ENCODE measurements around the gene OBP2A.
"Not testable (repeated sequence)": the region's sequence is repeated elsewhere in the genome, so short reads cannot be mapped to it uniquely, and the experiment has no call there.

OBP2A gene

DNA sequence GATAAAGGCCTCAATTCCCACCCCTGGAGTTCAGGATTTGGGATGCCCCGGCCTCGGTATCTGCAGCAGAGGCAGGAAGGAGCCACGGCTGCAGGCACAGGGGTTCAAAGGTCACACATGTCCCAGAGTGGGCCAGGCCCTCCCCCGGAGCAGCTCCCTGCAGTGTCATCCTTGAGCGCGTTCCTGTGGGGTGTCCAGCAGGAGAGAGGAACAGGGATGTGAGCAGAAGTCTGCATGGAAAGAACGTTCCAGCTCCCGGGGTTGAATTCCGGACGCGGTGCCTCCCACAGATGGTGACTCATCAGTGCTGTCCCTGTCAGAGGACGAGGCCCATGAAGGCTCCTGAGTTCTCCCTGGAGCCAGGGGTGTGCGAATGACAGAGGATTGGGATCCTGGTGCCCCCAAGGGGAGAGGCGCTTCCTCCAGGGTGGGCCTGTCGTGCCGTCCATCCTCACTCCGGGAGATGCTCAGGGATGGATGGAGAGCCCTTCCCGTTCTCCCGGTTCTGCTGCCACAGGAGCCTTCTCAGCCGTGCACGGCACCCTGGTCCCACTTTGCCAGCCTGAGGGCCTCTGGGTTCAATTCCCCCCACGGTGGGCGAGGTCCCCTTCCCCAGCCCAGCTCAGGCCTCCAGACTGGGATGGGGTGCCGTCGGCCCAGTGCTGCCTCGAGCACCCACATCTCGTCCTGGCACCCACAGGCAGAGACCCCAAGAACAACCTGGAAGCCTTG lies 21.6 kb upstream of the OBP2A start:
- no peak overlapping the region for H3K9ac ChIP-seq (ENCODE audit: low read length)
- no peaks in the 10 kb centered on the region for H3K4me1 ChIP-seq (ENCODE audit: control insufficient read depth, insufficient read depth, low read length)
- H3K4me3 ChIP-seq (ENCODE audit: low read length), result no peak overlapping the region
- H3K36me3 ChIP-seq (ENCODE audit: control insufficient read depth, insufficient read depth, low read length), result no peaks in the 10 kb centered on the region
- H3K27me3 ChIP-seq (ENCODE audit: control insufficient read depth, insufficient read depth, low read length), result no peaks in the 10 kb centered on the region
- no peaks in the 10 kb centered on the region for H3K9me3 ChIP-seq (ENCODE audit: control insufficient read depth, low read length)

DNA sequence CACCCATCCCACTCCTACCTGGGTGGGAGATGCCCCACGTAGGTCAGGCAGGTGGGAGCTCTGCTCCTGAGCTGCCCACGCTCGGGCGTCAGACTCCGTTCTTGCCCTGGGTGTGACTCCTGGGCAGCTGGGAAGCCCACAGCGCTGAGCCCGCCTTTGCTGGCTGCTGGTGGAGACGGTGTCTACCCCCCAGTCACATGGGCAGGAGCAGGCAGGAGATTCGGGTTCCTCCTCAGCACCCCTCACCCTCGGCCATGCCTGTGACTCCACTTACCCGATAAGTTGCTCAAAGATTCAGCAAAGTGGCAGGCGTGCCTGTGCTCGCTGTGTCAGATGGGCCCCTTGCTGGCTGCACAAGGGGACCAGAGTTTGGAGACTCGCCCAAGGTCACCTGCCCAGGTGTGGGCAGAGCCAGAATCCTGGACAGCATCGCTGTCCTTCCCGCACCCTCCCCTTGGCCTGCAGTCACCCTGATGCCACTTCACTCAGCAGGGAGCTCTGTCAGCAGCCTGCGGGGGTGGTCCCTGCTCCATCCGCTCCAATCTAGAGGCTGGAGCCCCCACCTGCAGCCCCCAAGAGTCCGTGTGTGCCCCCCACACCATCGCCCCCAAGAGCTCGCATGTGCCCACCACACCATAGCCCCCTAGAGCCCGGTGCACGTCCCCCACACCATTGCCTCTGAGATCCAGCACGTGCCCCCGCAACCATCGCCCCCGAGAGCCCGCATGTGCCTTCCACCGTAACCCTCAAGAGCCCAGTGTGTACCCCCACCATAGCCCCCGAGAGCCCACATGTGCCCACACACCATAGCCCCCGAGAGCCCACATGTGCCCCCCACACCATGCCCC lies 20.5 kb upstream of the OBP2A start:
- H3K4me3 ChIP-seq (ENCODE audit: low read length), result no peak overlapping the region
- H3K9ac ChIP-seq (ENCODE audit: low read length), result no peak overlapping the region
- no peaks in the 10 kb centered on the region for H3K4me1 ChIP-seq (ENCODE audit: control insufficient read depth, insufficient read depth, low read length)
- no peaks in the 10 kb centered on the region for H3K9me3 ChIP-seq (ENCODE audit: control insufficient read depth, low read length)
- H3K36me3 ChIP-seq (ENCODE audit: control insufficient read depth, insufficient read depth, low read length), result no peaks in the 10 kb centered on the region
- H3K27me3 ChIP-seq (ENCODE audit: control insufficient read depth, insufficient read depth, low read length), result no peaks in the 10 kb centered on the region

DNA sequence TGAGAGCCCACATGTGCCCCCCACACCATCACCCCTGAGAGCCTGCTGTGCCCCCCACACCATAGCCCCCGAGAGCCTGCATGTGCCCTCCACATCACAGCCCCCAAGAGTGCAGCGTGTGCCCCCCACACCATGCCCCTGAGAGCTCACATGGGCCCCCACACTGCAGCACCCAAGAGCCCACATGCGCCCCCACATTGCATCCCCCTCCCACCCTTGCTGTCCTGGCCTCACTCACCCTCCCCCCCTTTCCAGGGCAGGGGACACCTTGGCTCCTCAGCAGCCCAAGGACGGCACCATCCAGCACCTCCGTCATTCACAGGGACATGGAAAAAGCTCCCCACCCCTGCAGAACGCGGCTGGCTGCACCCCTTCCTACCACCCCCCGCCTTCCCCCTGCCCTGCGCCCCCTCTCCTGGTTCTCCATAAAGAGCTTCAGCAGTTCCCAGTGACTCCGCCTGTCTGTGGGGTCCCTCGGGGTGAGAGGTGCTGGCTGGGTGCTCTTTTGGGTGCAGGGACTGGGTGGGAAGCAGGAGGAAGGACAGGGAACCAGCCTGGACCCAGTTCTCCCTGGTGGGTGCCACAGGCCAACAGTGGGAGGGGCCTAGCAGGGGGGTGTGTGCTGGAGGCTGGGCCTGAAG lies 19.7 kb upstream of the OBP2A start:
- Histone ChIP-seq H3K36me3 (ENCODE audit: control insufficient read depth, insufficient read depth, low read length) (no peaks in the 10 kb centered on the region), H3K9me3 (ENCODE audit: control insufficient read depth, low read length) (no peaks in the 10 kb centered on the region), H3K9ac (ENCODE audit: low read length) (no peak overlapping the region), H3K4me3 (ENCODE audit: low read length) (no peak overlapping the region), H3K4me1 (ENCODE audit: control insufficient read depth, insufficient read depth, low read length) (no peaks in the 10 kb centered on the region), H3K27me3 (ENCODE audit: control insufficient read depth, insufficient read depth, low read length) (no peaks in the 10 kb centered on the region)

DNA sequence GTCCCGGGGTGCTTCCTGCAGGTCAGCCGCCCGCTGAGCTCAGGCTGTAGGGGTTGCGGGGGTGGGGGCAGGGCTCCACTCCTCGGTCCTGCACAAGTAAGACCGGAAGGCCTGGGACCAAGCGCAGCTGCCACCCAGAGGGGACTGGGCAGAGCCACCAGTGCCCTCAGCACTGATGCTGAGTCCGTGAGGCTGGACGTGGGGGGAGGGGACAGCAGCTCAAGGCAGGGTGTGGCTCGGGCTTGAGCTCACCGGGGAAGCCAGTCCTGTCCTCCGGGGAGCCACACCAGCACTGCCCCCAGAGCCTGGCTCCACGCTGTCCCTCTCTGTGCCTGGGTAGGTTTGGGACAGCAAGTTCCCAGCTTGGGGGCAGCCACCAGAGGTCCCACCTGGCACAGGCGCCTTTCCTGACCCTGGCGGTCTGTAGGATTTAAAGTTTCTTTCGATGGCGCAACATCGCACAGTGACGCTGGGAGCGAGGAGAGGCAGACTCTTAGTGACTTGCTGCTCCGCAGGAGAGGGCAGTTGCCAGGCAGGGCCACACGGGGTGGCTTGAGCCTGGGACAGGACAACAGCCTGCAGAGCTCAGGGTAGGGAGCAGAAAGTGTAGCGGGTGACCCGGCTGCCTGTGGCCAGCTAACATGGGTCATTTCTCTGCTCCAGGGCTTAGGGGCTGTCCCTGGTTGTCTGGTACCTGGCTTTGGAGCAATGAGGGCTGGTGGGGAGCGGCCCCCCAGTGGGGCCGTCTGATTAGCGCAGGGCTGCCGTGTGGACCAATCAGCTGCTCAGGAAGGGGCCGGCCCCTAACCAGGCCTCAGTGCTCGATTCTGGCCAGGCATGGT lies 19.0 kb upstream of the OBP2A start:
- Histone ChIP-seq H3K4me3 (ENCODE audit: low read length) (no peak overlapping the region), H3K9me3 (ENCODE audit: control insufficient read depth, low read length) (no peaks in the 10 kb centered on the region), H3K27me3 (ENCODE audit: control insufficient read depth, insufficient read depth, low read length) (no peaks in the 10 kb centered on the region), H3K9ac (ENCODE audit: low read length) (no peak overlapping the region), H3K36me3 (ENCODE audit: control insufficient read depth, insufficient read depth, low read length) (no peaks in the 10 kb centered on the region), H3K4me1 (ENCODE audit: control insufficient read depth, insufficient read depth, low read length) (no peaks in the 10 kb centered on the region)

DNA sequence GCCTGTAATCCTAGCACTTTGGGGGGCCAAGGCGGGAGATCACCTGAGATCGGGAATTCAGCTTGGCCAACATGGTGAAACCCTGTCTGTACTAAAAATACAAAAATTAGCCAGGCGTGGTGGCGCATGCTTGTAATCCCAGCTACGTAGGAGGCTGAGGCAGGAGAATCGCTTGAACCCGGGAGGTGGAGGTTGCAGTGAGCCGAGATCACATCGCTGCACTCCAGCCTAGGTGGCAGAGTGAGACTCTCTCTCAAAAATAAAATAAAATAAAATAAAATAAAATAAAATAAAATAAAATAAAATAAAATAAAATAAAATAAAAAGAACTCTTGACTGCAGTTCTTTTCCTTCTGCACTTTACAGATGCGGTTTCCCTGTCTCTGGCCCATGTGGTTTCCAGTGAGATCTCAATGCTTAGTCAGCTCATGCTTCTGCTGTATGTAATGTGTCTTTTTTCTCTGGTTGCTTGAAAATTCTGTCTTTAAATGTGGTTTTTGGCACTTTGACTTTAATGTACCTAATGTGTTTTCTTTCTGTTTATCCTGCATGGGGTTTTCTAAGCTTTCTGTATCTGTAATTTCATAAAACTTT lies 17.0 kb upstream of the OBP2A start:
- H3K9ac ChIP-seq (ENCODE audit: low read length); H3K4me3 ChIP-seq (ENCODE audit: low read length); H3K27me3 ChIP-seq (ENCODE audit: control insufficient read depth, insufficient read depth, low read length); H3K9me3 ChIP-seq (ENCODE audit: control insufficient read depth, low read length); H3K4me1 ChIP-seq (ENCODE audit: control insufficient read depth, insufficient read depth, low read length); H3K36me3 ChIP-seq (ENCODE audit: control insufficient read depth, insufficient read depth, low read length): not testable (repeated sequence)

DNA sequence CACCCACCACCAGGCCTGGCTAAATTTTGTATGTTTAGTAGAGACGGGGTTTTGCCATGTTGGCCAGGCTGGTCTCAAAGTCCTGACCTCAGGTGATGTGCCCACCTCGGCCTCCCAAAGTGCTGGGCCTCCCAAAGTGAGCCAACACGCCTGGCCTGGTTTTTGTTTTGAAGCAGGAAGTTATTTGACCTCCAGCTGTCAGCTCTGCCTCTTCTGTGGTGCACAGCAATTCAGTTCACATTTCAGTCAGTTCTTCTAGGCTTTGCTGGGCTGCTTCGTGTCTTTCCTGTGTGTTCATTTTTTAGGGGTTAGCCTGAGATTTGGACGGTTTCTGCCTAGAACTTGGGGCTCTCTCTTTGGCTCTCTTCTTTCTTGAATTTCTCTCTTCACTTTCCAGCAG lies 15.8 kb upstream of the OBP2A start:
- Histone ChIP-seq H3K9ac (ENCODE audit: low read length) (no peak overlapping the region), H3K4me1 (ENCODE audit: control insufficient read depth, insufficient read depth, low read length) (no peaks in the 10 kb centered on the region), H3K9me3 (ENCODE audit: control insufficient read depth, low read length) (no peaks in the 10 kb centered on the region), H3K36me3 (ENCODE audit: control insufficient read depth, insufficient read depth, low read length) (no peaks in the 10 kb centered on the region), H3K4me3 (ENCODE audit: low read length) (no peak overlapping the region), H3K27me3 (ENCODE audit: control insufficient read depth, insufficient read depth, low read length) (no peaks in the 10 kb centered on the region)

DNA sequence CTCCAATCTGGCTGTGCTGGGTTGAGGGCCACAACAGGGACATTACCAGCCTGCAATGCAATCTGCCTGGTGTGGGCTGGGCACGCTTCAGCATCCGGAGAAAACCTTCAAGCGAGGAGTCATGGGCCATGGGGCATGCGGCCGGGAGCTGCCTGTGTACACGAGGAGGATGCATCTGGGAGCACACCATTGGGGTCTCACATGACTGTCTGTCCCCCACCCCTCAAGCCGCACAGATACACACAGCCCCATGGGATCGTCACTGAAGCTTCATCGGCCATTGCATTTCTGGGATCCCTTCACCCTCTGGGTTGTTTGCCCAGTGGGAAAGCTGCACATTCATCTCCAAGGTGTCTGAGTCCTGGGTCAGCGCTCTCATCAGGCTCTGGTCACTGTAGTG lies 14.8 kb upstream of the OBP2A start:
- no peak overlapping the region for H3K9ac ChIP-seq (ENCODE audit: low read length)
- H3K36me3 ChIP-seq (ENCODE audit: control insufficient read depth, insufficient read depth, low read length), result no peaks in the 10 kb centered on the region
- no peaks in the 10 kb centered on the region for H3K27me3 ChIP-seq (ENCODE audit: control insufficient read depth, insufficient read depth, low read length)
- H3K4me1 ChIP-seq (ENCODE audit: control insufficient read depth, insufficient read depth, low read length), result no peaks in the 10 kb centered on the region
- H3K9me3 ChIP-seq (ENCODE audit: control insufficient read depth, low read length), result no peaks in the 10 kb centered on the region
- no peak overlapping the region for H3K4me3 ChIP-seq (ENCODE audit: low read length)

DNA sequence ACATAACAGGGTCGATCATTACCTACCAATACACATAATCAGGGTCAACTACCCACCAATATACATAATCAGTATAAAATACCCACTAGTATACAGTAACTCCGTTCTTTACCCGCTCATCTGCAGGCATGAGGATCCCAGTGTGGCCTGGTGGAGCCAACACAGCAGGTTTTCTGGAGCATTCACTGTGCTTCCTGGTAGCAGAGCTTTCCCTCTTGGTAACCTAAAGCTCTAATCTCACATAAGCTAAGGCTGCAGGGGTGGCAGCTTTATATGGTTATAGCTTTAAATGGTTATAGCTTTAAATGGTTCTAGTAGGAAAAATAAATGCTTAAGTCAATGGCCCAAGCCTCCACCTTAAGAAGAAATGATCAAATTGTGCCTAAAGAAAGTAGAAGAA lies 12.8 kb upstream of the OBP2A start:
- H3K9me3 ChIP-seq (ENCODE audit: control insufficient read depth, low read length), result no peaks in the 10 kb centered on the region
- H3K36me3 ChIP-seq (ENCODE audit: control insufficient read depth, insufficient read depth, low read length), result no peaks in the 10 kb centered on the region
- no peak overlapping the region for H3K9ac ChIP-seq (ENCODE audit: low read length)
- H3K4me3 ChIP-seq (ENCODE audit: low read length), result no peak overlapping the region
- no peaks in the 10 kb centered on the region for H3K4me1 ChIP-seq (ENCODE audit: control insufficient read depth, insufficient read depth, low read length)
- H3K27me3 ChIP-seq (ENCODE audit: control insufficient read depth, insufficient read depth, low read length), result no peaks in the 10 kb centered on the region

DNA sequence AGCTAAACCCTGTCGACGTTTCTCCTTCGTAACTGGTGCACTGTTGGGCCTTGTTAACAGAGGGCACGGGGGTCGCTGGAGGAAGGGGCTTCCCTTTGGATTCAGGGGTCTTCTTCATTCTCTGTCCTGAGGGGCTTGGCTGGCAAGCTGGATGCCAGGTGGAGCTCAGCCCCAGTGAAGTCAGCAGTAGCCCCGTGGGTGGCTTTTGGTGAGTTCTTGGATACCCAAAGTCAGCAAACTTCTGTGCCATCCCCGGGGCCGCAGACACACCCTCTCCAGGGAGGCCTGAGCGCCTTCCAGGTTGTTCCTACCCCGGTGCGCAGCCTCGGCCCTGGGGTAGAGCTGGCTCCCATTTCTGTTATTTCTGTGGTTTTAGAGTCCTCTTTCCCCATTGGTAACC lies 12.3 kb upstream of the OBP2A start:
- no peaks in the 10 kb centered on the region for H3K36me3 ChIP-seq (ENCODE audit: control insufficient read depth, insufficient read depth, low read length)
- H3K27me3 ChIP-seq (ENCODE audit: control insufficient read depth, insufficient read depth, low read length), result no peaks in the 10 kb centered on the region
- no peaks in the 10 kb centered on the region for H3K4me1 ChIP-seq (ENCODE audit: control insufficient read depth, insufficient read depth, low read length)
- no peak overlapping the region for H3K4me3 ChIP-seq (ENCODE audit: low read length)
- no peak overlapping the region for H3K9ac ChIP-seq (ENCODE audit: low read length)
- H3K9me3 ChIP-seq (ENCODE audit: control insufficient read depth, low read length), result no peaks in the 10 kb centered on the region

DNA sequence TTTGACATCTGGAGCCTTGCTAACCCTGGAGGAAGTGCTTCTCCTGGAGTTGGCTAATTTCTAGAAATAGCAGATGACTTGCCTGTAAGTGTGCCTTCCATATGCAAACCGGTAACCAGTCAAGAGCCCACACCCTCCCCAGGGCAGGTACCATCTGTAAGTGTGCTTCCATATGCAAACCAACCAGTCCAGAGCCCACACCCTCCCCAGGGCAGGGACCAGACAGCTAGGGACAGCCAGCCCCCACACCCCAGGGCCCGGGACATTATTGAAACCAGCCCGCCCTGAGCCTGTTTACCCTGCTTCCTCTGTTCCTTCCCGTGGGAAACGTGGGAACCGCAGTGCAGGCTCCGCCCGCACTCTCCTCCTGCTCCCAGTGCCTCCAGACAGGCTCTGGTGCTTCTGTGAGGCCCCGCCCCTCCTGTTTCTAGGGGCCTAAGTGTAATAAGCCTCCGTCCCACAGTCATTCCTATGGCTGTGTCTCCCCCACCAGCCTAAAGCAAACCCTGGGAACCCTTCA lies 11.7 kb upstream of the OBP2A start:
- H3K27me3 ChIP-seq (ENCODE audit: control insufficient read depth, insufficient read depth, low read length); H3K9ac ChIP-seq (ENCODE audit: low read length); H3K4me1 ChIP-seq (ENCODE audit: control insufficient read depth, insufficient read depth, low read length); H3K9me3 ChIP-seq (ENCODE audit: control insufficient read depth, low read length); H3K4me3 ChIP-seq (ENCODE audit: low read length); H3K36me3 ChIP-seq (ENCODE audit: control insufficient read depth, insufficient read depth, low read length): not testable (repeated sequence)

DNA sequence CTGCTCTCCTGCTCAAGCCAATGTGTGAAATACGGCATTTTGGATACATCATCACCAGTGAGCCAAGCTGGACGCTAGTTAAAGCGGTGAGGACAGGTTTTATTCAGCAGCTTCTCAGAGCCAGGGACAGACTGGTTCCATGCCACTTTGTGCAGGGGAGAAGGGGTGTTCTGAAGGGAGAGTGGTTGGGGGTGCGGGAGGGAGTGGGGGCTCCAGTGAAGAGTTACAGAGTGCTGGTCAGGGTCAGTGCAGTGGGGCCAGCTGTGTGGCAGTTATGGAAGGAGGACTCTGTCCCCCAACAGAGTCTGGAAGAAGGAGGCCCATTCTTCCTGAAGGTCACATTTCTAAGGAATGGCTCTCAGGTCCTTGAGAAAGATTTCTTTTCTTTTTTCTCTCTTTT lies 11.1 kb upstream of the OBP2A start:
- H3K4me3 ChIP-seq (ENCODE audit: low read length); H3K36me3 ChIP-seq (ENCODE audit: control insufficient read depth, insufficient read depth, low read length); H3K9me3 ChIP-seq (ENCODE audit: control insufficient read depth, low read length); H3K9ac ChIP-seq (ENCODE audit: low read length); H3K4me1 ChIP-seq (ENCODE audit: control insufficient read depth, insufficient read depth, low read length); H3K27me3 ChIP-seq (ENCODE audit: control insufficient read depth, insufficient read depth, low read length): not testable (repeated sequence)
